Natural killer cell (primary cell): Measurements from ENCODE around the gene TMEM163. TPM values are rescaled to one million over a fixed set of nuclear protein-coding genes. Genes with fewer than 3 reads are reported as not detected.

Experiments
- ATAC-seq, 3 donors: fragments of 150-1000 bp in 2 of 3; fragments of 200-7000 bp in 1 of 3; cut with Tn5 transposase; 1 replicate in 1 of 3; 2 replicates in 2 of 3; pipeline ENCODE4 v1.10.0; 2021; ENCODE audit warnings: mild to moderate bottlenecking in 2 of 3, moderate library complexity in 2 of 3
- DNase-seq, 2 donors: peaks; one replicate each; pipeline versions ENCODE4 v3.0.0 to v3.0.0-alpha.2; 2013 to 2021; ENCODE audit warnings: mixed read lengths in 1 of 2
- H3K27ac ChIP-seq: one replicate; pipeline ENCODE4 v1.5.1; 2013; ENCODE audit warnings: mild to moderate bottlenecking, low read length
- H3K27me3 ChIP-seq: one replicate; pipeline ENCODE4 v1.6.1; 2013; ENCODE audit warnings: low read length; ENCODE audit not compliant: control insufficient read depth, insufficient read depth
- H3K36me3 ChIP-seq: one replicate; pipeline ENCODE4 v1.6.1; 2013; ENCODE audit warnings: low read length; ENCODE audit not compliant: control insufficient read depth, insufficient read depth
- H3K4me1 ChIP-seq: one replicate; pipeline ENCODE4 v1.6.1; 2013; ENCODE audit warnings: low read length; ENCODE audit not compliant: control insufficient read depth, insufficient read depth
- H3K4me3 ChIP-seq: one replicate; pipeline ENCODE4 v1.5.1; 2013; ENCODE audit warnings: low read length
- H3K9me3 ChIP-seq: one replicate; pipeline ENCODE4 v1.6.1; 2013; ENCODE audit warnings: low read length; ENCODE audit not compliant: control insufficient read depth, insufficient read depth
- H3K27ac Mint-ChIP-seq, 2 donors: one replicate each; pipeline ENCODE4 v1.8.0; 2022; ENCODE audit warnings: mild to moderate bottlenecking in 2 of 2, mixed read lengths in 2 of 2, moderate library complexity in 1 of 2
- H3K27me3 Mint-ChIP-seq, 2 donors: one replicate each; pipeline ENCODE4 v1.8.0; 2022; ENCODE audit warnings: low read depth in 2 of 2, mixed read lengths in 2 of 2
- H3K36me3 Mint-ChIP-seq: one replicate; pipeline ENCODE4 v1.8.0; 2022; ENCODE audit warnings: mixed read lengths
- H3K4me1 Mint-ChIP-seq, 2 donors: one replicate each; pipeline ENCODE4 v1.8.0; 2022; ENCODE audit warnings: mixed read lengths in 2 of 2
- H3K4me3 Mint-ChIP-seq: one replicate; pipeline ENCODE4 v1.8.0; 2022; ENCODE audit warnings: mild to moderate bottlenecking, moderate library complexity, mixed read lengths
- H3K9me3 Mint-ChIP-seq, 2 donors: one replicate each; pipeline ENCODE4 v1.8.0; 2022; ENCODE audit warnings: mixed read lengths in 2 of 2
- CTCF ChIP-seq: fragments of 200-600 bp; IDR thresholded peaks from one replicate; pipeline ENCODE4 v1.8.0; 2022; ENCODE audit warnings: antibody characterized with exemption
- WGBS: methylation state at CpG from one replicate; pipeline ENCODE4 v1.1.7; 2013; ENCODE audit warnings: missing lambda C conversion rate; ENCODE audit not compliant: insufficient coverage; 5-methylcytosine and 5-hydroxymethylcytosine counted together
- intact Hi-C: fragments of 100-400 bp; cut with micrococcal nuclease; formaldehyde crosslinking; loops from one replicate; pipeline ENCODE4 v1.14.2; 2022
- total RNA-seq, 4 donors: library from RNA; stranded (reverse); fragments of 120-200 nt in 1 of 4; gene quantifications; one replicate each; pipeline versions ENCODE4 v1.2.3 to v1.2.4, GENCODE V29; 2013 to 2022

Gene TMEM163
- total RNA-seq, 3 donors from 2014 or later (not counting 1 experiment from before 2014, with no cell fraction given), result 6.8 to 11.6 (median 10.3) TPM

GRCh38 chr2:134603966-134604365, 114.8 kb downstream of the TMEM163 start:
- H3K4me1 Mint-ChIP-seq, result peaks cover 0 to 18% of the 10 kb centered on the region in 2 donors
- Histone ChIP-seq H3K4me3 (no peak overlapping the region), H3K9me3 (peaks cover 7% of the 10 kb centered on the region), H3K27ac (no peak overlapping the region), H3K4me1 (no peaks in the 10 kb centered on the region), H3K36me3 (no peaks in the 10 kb centered on the region), H3K27me3 (no peaks in the 10 kb centered on the region)
- ATAC-seq, result no peak
- TF ChIP-seq CTCF, result no peak
- H3K27ac Mint-ChIP-seq, result peak overlapping the region in 1 of 2 donors; percentile 56
- no peak for DNase-seq
- intact Hi-C loops, result no loop called here
- no peak overlapping the region for H3K4me3 Mint-ChIP-seq
- no peaks in the 10 kb centered on the region for H3K9me3 Mint-ChIP-seq
- peaks cover 0 to 2% of the 10 kb centered on the region in 2 donors for H3K27me3 Mint-ChIP-seq
- H3K36me3 Mint-ChIP-seq, result no peaks in the 10 kb centered on the region
- WGBS, result 82% methylated on average over 5 of the region's 5 CpGs

- Mint-ChIP-seq H3K4me3 (no peak overlapping the region), H3K27me3 (peaks cover 2 to 8% of the 10 kb centered on the region in 2 donors), H3K4me1 (peaks cover 0 to 18% of the 10 kb centered on the region in 2 donors), H3K36me3 (peaks cover 10% of the 10 kb centered on the region), H3K9me3 (no peaks in the 10 kb centered on the region), H3K27ac (no peak overlapping the region)
- no peak overlapping the region for H3K4me3 ChIP-seq
- 95% methylated on average over 4 of the region's 4 CpGs for WGBS
- no peak for DNase-seq
- H3K36me3 ChIP-seq, result no peaks in the 10 kb centered on the region
- H3K27me3 ChIP-seq, result no peaks in the 10 kb centered on the region
- peaks cover 7% of the 10 kb centered on the region for H3K9me3 ChIP-seq
- ATAC-seq, result no peak
- intact Hi-C loops, result no loop called here
- TF ChIP-seq CTCF, result no peak
- no peak overlapping the region for H3K27ac ChIP-seq
- H3K4me1 ChIP-seq, result no peaks in the 10 kb centered on the region
Observed at GRCh38 chr2:134602666-134603065, 116.1 kb downstream of the TMEM163 start.

- Histone ChIP-seq H3K36me3 (no peaks in the 10 kb centered on the region), H3K27me3 (no peaks in the 10 kb centered on the region), H3K4me3 (no peak overlapping the region), H3K4me1 (no peaks in the 10 kb centered on the region), H3K9me3 (peaks cover 7% of the 10 kb centered on the region), H3K27ac (no peak overlapping the region)
- H3K27ac Mint-ChIP-seq, result no peak overlapping the region
- no peak for TF ChIP-seq CTCF
- peaks cover 11% of the 10 kb centered on the region for H3K36me3 Mint-ChIP-seq
- peaks cover 0 to 18% of the 10 kb centered on the region in 2 donors for H3K4me1 Mint-ChIP-seq
- peaks cover 2 to 12% of the 10 kb centered on the region in 2 donors for H3K27me3 Mint-ChIP-seq
- 93% methylated on average over 11 of the region's 11 CpGs for WGBS
- intact Hi-C loops, result no loop called here
- no peak overlapping the region for H3K4me3 Mint-ChIP-seq
- no peak for ATAC-seq
- no peak for DNase-seq
- no peaks in the 10 kb centered on the region for H3K9me3 Mint-ChIP-seq
Observed at GRCh38 chr2:134601264-134601663, 117.5 kb downstream of the TMEM163 start.

GRCh38 chr2:134600208-134600607, 118.6 kb downstream of the TMEM163 start:
- intact Hi-C loops, result no loop called here

More at GRCh38 chr2:134600208-134600607, 118.6 kb downstream of the TMEM163 start:
- H3K4me3 ChIP-seq, result no peak overlapping the region
- no peaks in the 10 kb centered on the region for H3K4me1 ChIP-seq
- no peak for TF ChIP-seq CTCF
- H3K27ac Mint-ChIP-seq, result no peak overlapping the region
- no peak overlapping the region for H3K4me3 Mint-ChIP-seq
- ATAC-seq (no peak), DNase-seq (no peak)
- no peak overlapping the region for H3K27ac ChIP-seq
- H3K36me3 ChIP-seq, result no peaks in the 10 kb centered on the region
- peaks cover 0 to 18% of the 10 kb centered on the region in 2 donors for H3K4me1 Mint-ChIP-seq
- WGBS, result no CpG with 5 or more reads among the region's 2 CpGs
- H3K9me3 Mint-ChIP-seq, result no peaks in the 10 kb centered on the region
- peaks cover 2 to 12% of the 10 kb centered on the region in 2 donors for H3K27me3 Mint-ChIP-seq
- peaks cover 7% of the 10 kb centered on the region for H3K9me3 ChIP-seq
- H3K27me3 ChIP-seq, result no peaks in the 10 kb centered on the region
- H3K36me3 Mint-ChIP-seq, result peaks cover 11% of the 10 kb centered on the region
